IPS DF 4.7 (cell line): ENCODE data around the gene RNF214.

ENCODE experiments used
- DNase-seq: peaks from one replicate; pipeline ENCODE4 v3.0.0-alpha.2; 2013; ENCODE audit warnings: low spot score; ENCODE audit errors: extremely low read depth

The RNF214 gene

DNA sequence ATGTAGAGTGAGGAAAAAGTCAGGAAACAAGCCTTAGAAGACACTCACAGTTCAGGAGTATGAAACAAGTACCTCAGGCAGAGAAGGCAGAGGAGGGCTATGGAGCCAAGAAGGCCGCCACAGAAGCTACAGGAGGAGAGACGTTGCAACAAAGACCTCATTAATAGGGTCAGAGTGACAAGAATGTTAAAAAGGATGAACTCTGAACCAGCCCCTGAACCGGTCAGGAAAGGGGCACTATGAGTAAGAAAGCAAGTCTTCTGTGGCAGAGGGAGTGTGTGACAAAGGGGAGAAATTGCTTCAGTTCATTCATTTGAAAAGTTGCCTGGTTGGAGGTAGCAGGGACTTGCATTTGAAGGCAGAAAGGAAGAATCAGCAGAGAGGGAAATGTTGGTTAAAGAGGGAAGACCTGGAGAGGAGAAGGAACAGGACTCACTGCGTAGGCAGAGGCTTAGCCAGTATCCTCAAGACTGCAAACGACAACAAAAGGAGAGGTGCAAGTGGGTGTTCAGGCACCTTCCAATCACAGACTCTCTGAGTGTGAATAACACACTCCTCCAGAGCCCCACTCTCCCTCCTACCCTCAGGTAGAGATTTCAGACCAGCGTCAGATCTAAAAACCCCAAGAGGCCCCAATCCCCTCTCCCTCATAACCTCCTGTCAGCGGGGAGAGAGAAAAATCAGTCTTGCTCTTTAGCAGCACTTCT is 17.9 kb upstream of the RNF214 start:
- DNase-seq: no peak

DNA sequence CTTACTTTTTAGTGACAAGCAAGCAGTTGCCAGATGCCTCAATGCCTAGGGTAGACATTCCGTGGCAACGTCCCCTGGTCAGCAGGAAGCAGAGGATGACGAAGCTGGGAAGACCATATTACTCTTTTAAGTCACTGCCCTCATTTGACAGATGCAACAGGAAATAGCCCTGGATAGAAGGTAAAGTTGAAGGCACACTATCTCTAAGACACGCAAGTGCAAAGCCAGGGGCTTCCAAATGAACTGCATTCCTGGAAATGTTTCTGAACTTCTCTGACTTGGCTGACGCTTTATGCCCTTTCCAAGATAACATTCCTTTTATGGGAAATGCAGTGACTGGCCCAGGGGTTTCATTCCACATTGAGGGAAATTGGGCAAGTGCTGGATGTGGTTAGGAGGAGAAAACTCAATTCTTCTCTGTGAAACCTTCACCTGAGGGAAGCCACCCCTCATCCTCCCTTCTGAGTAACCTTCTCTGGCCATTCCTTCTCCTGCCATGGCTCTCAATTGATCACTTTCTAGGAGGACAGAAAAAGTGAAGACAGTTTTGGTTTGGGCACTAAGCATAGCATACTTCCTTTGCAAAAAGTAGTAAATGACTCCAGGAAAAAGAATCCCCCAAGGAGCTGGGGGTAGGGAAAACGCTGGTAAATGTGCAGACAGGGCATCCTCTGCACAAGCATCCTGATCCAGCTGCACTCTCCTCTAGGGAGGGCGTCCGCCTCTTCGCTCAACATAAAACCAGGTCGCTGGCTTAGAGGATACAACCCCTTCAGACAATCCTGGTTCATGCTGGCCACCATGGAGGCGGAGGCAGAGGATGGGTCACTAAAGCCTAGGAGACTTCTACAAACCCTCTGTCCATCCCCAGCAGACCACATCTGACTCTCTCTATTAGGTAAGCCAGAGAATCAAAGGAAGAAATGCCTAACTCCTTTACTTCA is 15.1 kb upstream of the RNF214 start:
- DNase-seq: no peak

DNA sequence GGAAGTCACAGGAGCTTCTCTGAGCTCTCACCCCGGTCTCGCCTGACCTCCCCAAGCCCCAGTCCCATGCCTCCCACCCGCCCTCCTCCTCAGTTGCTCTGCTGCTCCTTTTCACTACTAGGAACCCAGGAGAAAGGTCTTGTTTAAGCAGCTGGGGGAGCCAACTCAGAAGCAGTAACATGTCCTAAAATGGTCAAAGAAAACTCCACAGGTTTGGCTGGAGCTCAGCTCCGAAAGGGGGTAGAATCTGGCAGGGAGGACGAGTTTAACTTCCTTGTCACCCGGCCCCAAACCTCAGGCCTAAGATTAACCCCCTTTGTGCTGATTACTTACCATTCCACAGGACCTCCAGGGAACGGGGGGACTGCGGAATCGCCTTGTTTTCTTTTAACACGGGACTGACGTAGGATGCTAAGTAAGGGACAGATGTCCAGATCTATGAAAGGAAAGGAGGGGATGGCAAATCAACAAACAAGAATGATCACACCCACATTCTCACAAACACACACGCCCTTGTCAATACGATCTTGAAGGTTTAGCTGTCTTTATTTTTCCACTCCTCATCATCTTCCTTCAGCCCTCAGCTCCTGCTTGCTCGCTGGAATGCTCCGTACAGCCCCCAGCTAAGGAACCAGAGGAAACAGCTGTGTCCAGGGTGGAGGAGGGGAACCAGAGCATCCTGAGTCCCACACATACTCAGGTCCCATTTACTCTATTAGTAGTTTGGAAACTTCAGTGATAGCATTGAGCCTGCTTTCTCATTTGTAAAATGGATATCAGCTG is 14.1 kb upstream of the RNF214 start:
- DNase-seq: no peak

DNA sequence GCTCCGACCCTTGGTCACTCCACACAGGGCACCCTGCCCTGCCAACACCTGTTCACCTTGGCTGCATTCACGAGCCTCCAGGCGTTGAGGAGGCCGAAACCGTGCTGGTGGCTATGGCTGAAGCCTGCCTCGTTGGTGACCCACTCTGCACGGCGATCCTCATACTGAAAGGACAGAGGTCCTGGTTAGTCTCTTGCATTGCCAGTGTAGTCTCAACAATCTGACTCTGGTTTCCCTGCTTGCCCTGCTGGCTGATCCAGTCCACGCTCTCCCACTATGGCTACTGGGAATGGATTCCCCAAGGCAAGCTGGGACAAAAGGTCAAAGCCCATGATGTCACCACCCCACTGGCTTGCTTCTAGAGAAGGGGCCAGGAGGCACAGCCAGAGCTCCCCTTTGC is 13.5 kb upstream of the RNF214 start:
- no peak for DNase-seq

DNA sequence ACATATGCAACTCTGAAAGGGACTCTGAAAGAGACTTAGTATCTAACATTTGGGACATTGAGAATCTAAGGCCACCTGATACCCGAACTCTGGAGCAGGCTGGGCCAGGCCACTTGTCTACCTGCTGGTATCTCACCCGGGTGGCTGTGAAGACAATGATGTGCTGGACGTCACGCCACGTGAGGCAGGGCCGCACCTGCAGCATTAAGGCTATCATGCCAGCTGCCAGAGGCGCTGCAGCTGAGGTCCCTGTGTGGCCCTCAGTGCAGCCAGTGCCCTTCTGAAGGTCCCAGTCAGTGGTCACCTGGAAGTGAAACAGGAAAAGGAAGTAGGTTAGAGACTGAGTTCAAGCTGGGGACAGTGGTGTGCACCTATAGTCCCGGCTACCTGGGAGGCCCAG is 13.0 kb upstream of the RNF214 start:
- no peak for DNase-seq

- no peak for DNase-seq
Observed at GRCh38 chr11:117219995-117220394, 12.5 kb upstream of the RNF214 start.

DNA sequence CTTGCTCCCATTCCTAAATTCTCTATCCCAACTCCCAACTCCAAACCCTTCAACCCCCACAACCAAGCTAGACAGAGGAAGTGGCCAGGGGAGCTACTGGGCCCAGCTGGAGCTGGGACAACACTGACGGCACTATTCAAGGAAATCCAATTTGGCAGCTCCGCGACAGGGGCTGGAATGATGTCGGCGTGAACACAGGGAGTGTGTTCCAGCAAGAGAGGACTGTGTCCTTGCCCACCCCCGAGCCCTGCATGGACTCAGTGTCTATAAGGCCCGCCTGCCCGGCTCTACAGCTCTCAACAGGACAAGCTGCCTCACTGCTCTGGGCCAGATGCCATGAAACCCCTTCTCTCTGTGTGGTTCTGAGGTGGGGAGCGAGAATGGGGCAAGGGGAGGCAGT is 11.9 kb upstream of the RNF214 start:
- no peak for DNase-seq

- no peak for DNase-seq
Observed at GRCh38 chr11:117220999-117221774, 11.3 kb upstream of the RNF214 start.

- no peak for DNase-seq
Observed at GRCh38 chr11:117221775-117222517, 10.5 kb upstream of the RNF214 start.

DNA sequence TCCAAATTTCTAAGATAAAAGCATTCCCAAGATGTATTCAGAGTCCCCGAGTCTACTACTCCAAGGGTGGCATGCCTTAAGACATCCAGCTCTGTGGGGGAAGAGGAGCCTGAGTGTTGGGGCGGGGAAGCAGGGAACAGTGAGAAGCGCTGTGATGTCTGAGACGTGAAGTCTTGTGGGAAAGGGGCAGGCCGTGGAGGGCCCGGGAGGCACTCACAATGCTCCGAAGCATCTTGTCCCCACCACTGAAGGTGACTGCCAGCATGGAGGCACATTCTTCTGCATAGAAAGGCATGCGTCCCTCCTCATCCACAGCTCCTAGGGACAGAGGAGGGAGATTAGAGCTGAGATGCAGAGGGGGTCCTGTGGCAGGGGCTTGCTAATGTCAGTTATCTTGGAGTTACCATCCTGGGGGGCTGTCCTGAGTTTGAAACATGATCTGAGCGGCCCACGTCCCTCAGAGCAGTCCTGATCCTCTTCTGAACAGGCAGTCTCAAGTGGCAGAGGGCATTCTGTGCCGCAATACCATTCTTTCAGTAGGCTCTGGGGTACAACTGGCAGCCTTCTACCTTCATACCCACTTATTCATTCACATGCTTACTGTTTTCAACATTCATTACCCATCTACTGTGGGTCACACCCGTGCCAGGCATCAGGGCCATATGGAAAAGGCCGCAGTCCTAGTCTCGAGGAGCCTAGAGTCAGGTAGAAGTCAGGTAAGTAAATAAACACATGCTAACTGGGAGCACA is 9.3 kb upstream of the RNF214 start:
- no peak for DNase-seq

GRCh38 chr11:117223741-117224689 is 8.5 kb upstream of the RNF214 start:
- DNase-seq: no peak

DNA sequence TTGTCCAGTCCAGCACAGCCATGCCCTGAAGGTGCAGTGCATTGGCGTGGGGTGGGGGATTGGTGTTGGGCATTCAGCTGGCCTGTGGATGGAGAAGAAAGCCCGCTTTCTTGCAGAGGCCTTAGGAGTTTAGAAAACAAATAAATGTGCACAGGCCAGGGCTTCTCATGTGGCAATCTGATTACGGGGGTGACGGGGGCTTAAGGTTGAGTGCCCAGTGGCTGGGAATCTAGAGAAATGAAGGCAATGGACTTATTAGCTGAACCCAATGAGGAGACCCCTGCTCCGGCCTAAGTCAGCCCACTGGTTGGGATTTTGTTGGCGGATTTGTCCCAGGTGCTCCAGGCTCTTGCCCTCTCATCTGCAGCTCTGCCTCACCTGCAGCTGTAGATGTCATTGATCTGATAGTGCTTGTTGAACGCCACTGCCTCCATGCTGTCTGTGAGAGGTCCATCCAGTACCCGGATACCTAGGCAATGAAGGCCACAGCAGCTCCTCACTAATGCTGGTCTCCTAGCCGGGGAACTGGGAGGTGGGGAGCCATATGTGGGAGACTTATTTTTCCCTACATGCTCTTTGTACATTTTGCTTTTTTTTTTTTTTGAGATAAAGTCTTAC is 6.8 kb upstream of the RNF214 start:
- DNase-seq: no peak

- no peak for DNase-seq
Observed at GRCh38 chr11:117226388-117227385, 5.8 kb upstream of the RNF214 start.

DNA sequence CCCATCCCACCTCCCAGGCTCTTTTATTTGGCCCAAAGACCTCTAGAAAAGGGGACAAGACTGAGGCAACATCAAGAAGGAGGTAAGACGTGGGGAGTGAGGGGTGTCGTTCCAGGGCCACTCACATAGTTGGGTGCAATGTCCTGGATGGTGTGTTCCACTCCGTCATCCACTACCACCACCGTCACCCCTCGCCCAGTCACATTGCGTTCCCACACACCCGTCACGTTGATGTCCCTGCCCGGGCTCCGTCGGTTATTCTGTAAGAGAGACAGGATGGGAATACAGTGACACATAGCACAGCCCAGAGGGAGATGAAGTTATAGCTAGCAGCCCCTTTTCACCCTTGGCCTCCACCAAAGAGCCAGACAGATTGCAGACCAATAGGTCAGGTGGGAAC is 4.4 kb upstream of the RNF214 start:
- DNase-seq: no peak

GRCh38 chr11:117229411-117229810 is 3.1 kb upstream of the RNF214 start:
- DNase-seq: no peak

- DNase-seq: no peak
Observed at GRCh38 chr11:117229931-117230285, 2.6 kb upstream of the RNF214 start.
